HL-60 (cell line): ENCODE results near the gene ACTR6.

Experiments
- DNase-seq, 2 experiments: peaks; one replicate each; pipeline ENCODE4 v3.0.0-alpha.2; 2010 to 2020; ENCODE audit warnings: low read depth in 1 of 2, low spot score in 1 of 2
- H3K27ac ChIP-seq: fragments of 250-450 bp; sonication (Bioruptor Pico); replicated peaks from 2 replicates; pipeline ENCODE4 v1.5.1; 2020; ENCODE audit warnings: mild to moderate bottlenecking, moderate library complexity
- H3K27me3 ChIP-seq: fragments of 250-450 bp; sonication (Bioruptor Pico); 2 replicates; pipeline ENCODE4 v1.5.1; 2021; ENCODE audit warnings: mild to moderate bottlenecking, moderate library complexity; ENCODE audit not compliant: insufficient read depth, poor library complexity, severe bottlenecking
- H3K4me3 ChIP-seq: replicated peaks from 2 replicates; pipeline ENCODE4 v1.5.1; 2011; ENCODE audit warnings: mild to moderate bottlenecking, control low read depth, low read length; ENCODE audit not compliant: insufficient read depth
- GABPA ChIP-seq: IDR thresholded peaks from 2 replicates; pipeline ENCODE4 v1.6.1; 2012; ENCODE audit warnings: low read depth
- POLR2AphosphoS5 ChIP-seq: IDR thresholded peaks from 2 replicates; pipeline ENCODE4 v1.6.1; 2012; ENCODE audit warnings: low read depth
- SPI1 ChIP-seq: IDR thresholded peaks from 2 replicates; pipeline ENCODE4 v1.6.1; 2012; ENCODE audit warnings: low read depth, mild to moderate bottlenecking, borderline replicate concordance
- TF ChIP-seq, protein P1 (sequence below): IDR thresholded peaks from 2 replicates; pipeline ENCODE4 v1.6.1; 2012; ENCODE audit warnings: low read depth; ENCODE audit not compliant: insufficient replicate concordance
- TF ChIP-seq, protein P2 (sequence below): IDR thresholded peaks from one replicate; pipeline ENCODE4 v1.5.1; 2011; ENCODE audit warnings: low read length, control low read depth, inconsistent platforms; ENCODE audit not compliant: insufficient read depth

Gene ACTR6

DNA sequence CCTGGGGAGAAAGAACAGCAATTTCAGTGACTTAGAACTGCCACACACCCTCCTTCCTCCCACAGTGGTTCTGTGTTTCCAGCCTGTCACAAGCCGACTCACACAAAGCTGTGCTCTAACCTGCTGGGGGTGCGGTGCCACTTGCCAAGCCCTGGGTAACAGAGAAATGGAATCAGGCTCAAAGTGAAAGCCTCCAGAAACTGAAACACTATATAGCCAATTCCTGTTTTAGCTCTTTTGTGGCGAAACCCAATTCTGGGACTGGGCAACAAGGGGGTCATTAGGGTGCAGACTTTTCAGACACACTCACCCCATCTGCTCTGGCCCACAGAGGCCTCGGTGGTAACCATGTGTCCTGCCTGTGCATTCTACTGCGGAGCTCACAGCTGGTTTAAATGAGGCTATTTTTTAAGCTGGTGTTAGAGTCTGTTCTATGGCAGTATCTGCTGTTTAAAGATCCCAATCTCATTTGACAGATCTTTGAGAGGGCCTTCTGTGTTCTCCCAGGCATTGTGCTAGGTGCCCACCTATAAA, 15.2 kb upstream of the ACTR6 start:
- no peak for DNase-seq
- Histone ChIP-seq H3K4me3 (no peak overlapping the region), H3K27ac (no peak overlapping the region), H3K27me3 (no peaks in the 10 kb centered on the region)
- TF ChIP-seq, protein P1, sequence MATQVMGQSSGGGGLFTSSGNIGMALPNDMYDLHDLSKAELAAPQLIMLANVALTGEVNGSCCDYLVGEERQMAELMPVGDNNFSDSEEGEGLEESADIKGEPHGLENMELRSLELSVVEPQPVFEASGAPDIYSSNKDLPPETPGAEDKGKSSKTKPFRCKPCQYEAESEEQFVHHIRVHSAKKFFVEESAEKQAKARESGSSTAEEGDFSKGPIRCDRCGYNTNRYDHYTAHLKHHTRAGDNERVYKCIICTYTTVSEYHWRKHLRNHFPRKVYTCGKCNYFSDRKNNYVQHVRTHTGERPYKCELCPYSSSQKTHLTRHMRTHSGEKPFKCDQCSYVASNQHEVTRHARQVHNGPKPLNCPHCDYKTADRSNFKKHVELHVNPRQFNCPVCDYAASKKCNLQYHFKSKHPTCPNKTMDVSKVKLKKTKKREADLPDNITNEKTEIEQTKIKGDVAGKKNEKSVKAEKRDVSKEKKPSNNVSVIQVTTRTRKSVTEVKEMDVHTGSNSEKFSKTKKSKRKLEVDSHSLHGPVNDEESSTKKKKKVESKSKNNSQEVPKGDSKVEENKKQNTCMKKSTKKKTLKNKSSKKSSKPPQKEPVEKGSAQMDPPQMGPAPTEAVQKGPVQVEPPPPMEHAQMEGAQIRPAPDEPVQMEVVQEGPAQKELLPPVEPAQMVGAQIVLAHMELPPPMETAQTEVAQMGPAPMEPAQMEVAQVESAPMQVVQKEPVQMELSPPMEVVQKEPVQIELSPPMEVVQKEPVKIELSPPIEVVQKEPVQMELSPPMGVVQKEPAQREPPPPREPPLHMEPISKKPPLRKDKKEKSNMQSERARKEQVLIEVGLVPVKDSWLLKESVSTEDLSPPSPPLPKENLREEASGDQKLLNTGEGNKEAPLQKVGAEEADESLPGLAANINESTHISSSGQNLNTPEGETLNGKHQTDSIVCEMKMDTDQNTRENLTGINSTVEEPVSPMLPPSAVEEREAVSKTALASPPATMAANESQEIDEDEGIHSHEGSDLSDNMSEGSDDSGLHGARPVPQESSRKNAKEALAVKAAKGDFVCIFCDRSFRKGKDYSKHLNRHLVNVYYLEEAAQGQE = no peak
- TF ChIP-seq, protein P2, sequence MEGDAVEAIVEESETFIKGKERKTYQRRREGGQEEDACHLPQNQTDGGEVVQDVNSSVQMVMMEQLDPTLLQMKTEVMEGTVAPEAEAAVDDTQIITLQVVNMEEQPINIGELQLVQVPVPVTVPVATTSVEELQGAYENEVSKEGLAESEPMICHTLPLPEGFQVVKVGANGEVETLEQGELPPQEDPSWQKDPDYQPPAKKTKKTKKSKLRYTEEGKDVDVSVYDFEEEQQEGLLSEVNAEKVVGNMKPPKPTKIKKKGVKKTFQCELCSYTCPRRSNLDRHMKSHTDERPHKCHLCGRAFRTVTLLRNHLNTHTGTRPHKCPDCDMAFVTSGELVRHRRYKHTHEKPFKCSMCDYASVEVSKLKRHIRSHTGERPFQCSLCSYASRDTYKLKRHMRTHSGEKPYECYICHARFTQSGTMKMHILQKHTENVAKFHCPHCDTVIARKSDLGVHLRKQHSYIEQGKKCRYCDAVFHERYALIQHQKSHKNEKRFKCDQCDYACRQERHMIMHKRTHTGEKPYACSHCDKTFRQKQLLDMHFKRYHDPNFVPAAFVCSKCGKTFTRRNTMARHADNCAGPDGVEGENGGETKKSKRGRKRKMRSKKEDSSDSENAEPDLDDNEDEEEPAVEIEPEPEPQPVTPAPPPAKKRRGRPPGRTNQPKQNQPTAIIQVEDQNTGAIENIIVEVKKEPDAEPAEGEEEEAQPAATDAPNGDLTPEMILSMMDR = no peak
- TF ChIP-seq GABPA = no peak
- no peak for TF ChIP-seq POLR2AphosphoS5
- TF ChIP-seq SPI1 = no peak

DNA sequence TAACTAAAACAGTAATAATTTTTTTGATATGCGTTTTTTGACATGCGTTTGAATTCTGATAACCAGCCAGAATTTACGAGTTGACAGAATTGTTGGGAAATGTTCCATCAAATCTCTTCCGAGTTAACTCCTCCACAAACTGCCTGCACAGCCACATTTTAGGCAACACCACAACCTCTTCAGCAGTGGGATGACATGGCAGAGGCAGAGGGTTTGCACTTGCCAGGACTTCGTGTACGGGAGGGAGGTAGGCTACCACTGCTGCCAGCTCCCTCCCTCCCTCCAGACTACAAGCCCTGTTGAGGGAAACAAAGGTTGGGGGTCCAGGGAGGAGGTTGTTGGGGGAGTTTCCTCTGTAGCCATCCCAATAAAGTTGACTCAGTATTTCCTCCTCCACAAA, 14.5 kb upstream of the ACTR6 start:
- Histone ChIP-seq H3K27me3 (no peaks in the 10 kb centered on the region), H3K4me3 (no peak overlapping the region), H3K27ac (no peak overlapping the region)
- DNase-seq = no peak
- TF ChIP-seq, protein P2 = no peak
- TF ChIP-seq GABPA (no peak), POLR2AphosphoS5 (no peak), SPI1 (no peak)
- TF ChIP-seq, protein P1 = no peak

DNA sequence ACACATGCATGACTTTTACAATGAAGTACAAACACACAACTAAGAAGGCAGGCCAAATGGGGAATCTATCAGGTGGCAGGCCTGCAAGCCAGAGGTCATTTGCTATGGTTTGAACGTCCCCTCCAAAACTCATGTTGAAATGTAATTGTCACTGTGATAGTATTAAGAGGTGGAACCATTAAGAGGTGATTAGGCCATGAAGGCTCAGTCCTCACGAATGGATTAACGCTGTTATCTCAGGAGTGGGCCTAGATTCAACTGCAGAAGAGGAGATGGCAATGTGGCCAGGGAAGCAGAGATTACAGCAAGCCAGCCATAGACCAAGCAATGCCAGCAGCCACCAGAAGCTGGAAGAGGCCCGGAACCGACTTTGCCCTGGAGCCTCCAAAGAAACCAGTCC, 13.5 kb upstream of the ACTR6 start:
- H3K27ac ChIP-seq = no peak overlapping the region
- DNase-seq = no peak
- no peaks in the 10 kb centered on the region for H3K27me3 ChIP-seq
- no peak overlapping the region for H3K4me3 ChIP-seq
- TF ChIP-seq, protein P1 = no peak
- TF ChIP-seq, protein P2 = no peak
- TF ChIP-seq POLR2AphosphoS5 = no peak
- TF ChIP-seq GABPA = no peak
